Loucy (cell line): ENCODE data around the gene TMEM63A.

Source experiments
- H2AFZ ChIP-seq: fragments of 200-600 bp; sonication (generic); 2 replicates; pipeline ENCODE4 v1.6.0; 2016; ENCODE audit warnings: antibody characterized with exemption, mild to moderate bottlenecking, low read length, moderate library complexity
- H3F3A ChIP-seq: fragments of 200-600 bp; 2 replicates; pipeline ENCODE4 v1.6.0; 2016; ENCODE audit warnings: antibody characterized with exemption, low read depth, mild to moderate bottlenecking
- H3K27me3 ChIP-seq: fragments of 200-600 bp; sonication (generic); 2 replicates; pipeline ENCODE4 v1.6.1; 2014; ENCODE audit warnings: low read length, mild to moderate bottlenecking; ENCODE audit not compliant: insufficient read depth, poor library complexity, severe bottlenecking
- H3K36me3 ChIP-seq: fragments of 200-600 bp; sonication (generic); 2 replicates; pipeline ENCODE4 v1.6.1; 2016; ENCODE audit warnings: low read length; ENCODE audit not compliant: insufficient read depth
- H3K4me1 ChIP-seq: fragments of 200-600 bp; sonication (generic); 2 replicates; pipeline ENCODE4 v1.5.1; 2014; ENCODE audit warnings: low read length, mild to moderate bottlenecking; ENCODE audit not compliant: insufficient read depth, poor library complexity, severe bottlenecking
- H3K4me2 ChIP-seq: fragments of 200-600 bp; sonication (generic); 2 replicates; pipeline ENCODE4 v1.6.0; 2014; ENCODE audit warnings: antibody characterized with exemption, low read length, low read depth, mild to moderate bottlenecking; ENCODE audit not compliant: poor library complexity, severe bottlenecking
- H3K4me3 ChIP-seq: fragments of 200-600 bp; sonication (generic); 2 replicates; pipeline ENCODE4 v1.5.1; 2014; ENCODE audit warnings: low read length, mild to moderate bottlenecking, mixed read lengths; ENCODE audit not compliant: poor library complexity, severe bottlenecking
- H3K79me2 ChIP-seq: fragments of 200-600 bp; sonication (generic); 2 replicates; pipeline ENCODE4 v1.6.1; 2014; ENCODE audit warnings: low read length; ENCODE audit not compliant: insufficient read depth
- H3K9ac ChIP-seq: fragments of 200-600 bp; sonication (generic); 2 replicates; pipeline ENCODE4 v1.6.0; 2014; ENCODE audit warnings: mild to moderate bottlenecking, low read depth, low read length, moderate library complexity; ENCODE audit not compliant: poor library complexity, severe bottlenecking
- H3K9me2 ChIP-seq: fragments of 200-600 bp; sonication (generic); replicated peaks from 2 replicates; pipeline ENCODE4 v1.6.1; 2016; ENCODE audit warnings: low read depth, low read length, mixed read lengths
- H3K9me3 ChIP-seq: fragments of 200-600 bp; sonication (generic); 2 replicates; pipeline ENCODE4 v1.6.1; 2014; ENCODE audit warnings: mild to moderate bottlenecking, antibody characterized with exemption, low read length, low read depth; ENCODE audit not compliant: insufficient read depth
- H4K20me1 ChIP-seq: fragments of 200-600 bp; sonication (generic); 2 replicates; pipeline ENCODE4 v1.6.0; 2014; ENCODE audit warnings: antibody characterized with exemption, low read length, mild to moderate bottlenecking; ENCODE audit not compliant: insufficient read depth, poor library complexity, severe bottlenecking
- CTCF ChIP-seq: fragments of 200-600 bp; sonication (generic); conservative IDR thresholded peaks from 2 replicates; pipeline ENCODE4 v1.5.1; 2014; ENCODE audit warnings: mild to moderate bottlenecking, antibody characterized with exemption, low read length
- EZH2phosphoT487 ChIP-seq: fragments of 200-600 bp; IDR thresholded peaks from 2 replicates; pipeline ENCODE4 v1.6.1; 2018; ENCODE audit warnings: antibody characterized with exemption, mild to moderate bottlenecking, moderate library complexity, borderline replicate concordance

Gene TMEM63A

GRCh38 chr1:225814381-225814780 lies 67.8 kb downstream of the TMEM63A start:
- Histone ChIP-seq H3K9me2 (no peaks in the 10 kb centered on the region), H3K9me3 (no peaks in the 10 kb centered on the region), H2AFZ (no peak overlapping the region), H3K4me2 (no peak overlapping the region), H3K9ac (no peak overlapping the region), H3K79me2 (no peaks in the 10 kb centered on the region), H3F3A (no peaks in the 10 kb centered on the region), H3K36me3 (no peaks in the 10 kb centered on the region), H3K4me3 (no peak overlapping the region), H4K20me1 (no peaks in the 10 kb centered on the region), H3K27me3 (no peaks in the 10 kb centered on the region), H3K4me1 (peaks cover 14% of the 10 kb centered on the region)
- TF ChIP-seq EZH2phosphoT487 (no peak), CTCF (no peak)

GRCh38 chr1:225813214-225813964 lies 68.8 kb downstream of the TMEM63A start:
- TF ChIP-seq EZH2phosphoT487: no peak
- TF ChIP-seq CTCF: no peak
- H3K4me3 ChIP-seq: no peak overlapping the region
- H3K9me2 ChIP-seq: no peaks in the 10 kb centered on the region
- H3K9me3 ChIP-seq: no peaks in the 10 kb centered on the region
- H3K4me2 ChIP-seq: no peak overlapping the region
- no peaks in the 10 kb centered on the region for H4K20me1 ChIP-seq
- no peaks in the 10 kb centered on the region for H3K79me2 ChIP-seq
- H2AFZ ChIP-seq: no peak overlapping the region
- peaks cover 14% of the 10 kb centered on the region for H3K4me1 ChIP-seq
- H3K27me3 ChIP-seq: no peaks in the 10 kb centered on the region
- no peak overlapping the region for H3K9ac ChIP-seq
- H3F3A ChIP-seq: no peaks in the 10 kb centered on the region
- H3K36me3 ChIP-seq: no peaks in the 10 kb centered on the region

- Histone ChIP-seq H2AFZ (no peak overlapping the region), H3K27me3 (no peaks in the 10 kb centered on the region), H4K20me1 (no peaks in the 10 kb centered on the region), H3K4me2 (no peak overlapping the region), H3F3A (no peaks in the 10 kb centered on the region), H3K4me3 (no peak overlapping the region), H3K36me3 (no peaks in the 10 kb centered on the region), H3K9ac (no peak overlapping the region), H3K9me3 (no peaks in the 10 kb centered on the region), H3K79me2 (no peaks in the 10 kb centered on the region), H3K4me1 (peaks cover 7% of the 10 kb centered on the region), H3K9me2 (no peaks in the 10 kb centered on the region)
- TF ChIP-seq CTCF (no peak), EZH2phosphoT487 (no peak)
Measured at GRCh38 chr1:225812488-225813213, 69.5 kb downstream of the TMEM63A start.
